LNCaP clone FGC (cell line): ENCODE results near the gene NFE2L2.

Source experiments
- DNase-seq: peaks from one replicate; pipeline ENCODE4 v3.0.0-alpha.2; 2011; ENCODE audit warnings: low read depth
- H3K4me3 ChIP-seq: 2 replicates; pipeline ENCODE4 v1.5.1; 2011; ENCODE audit warnings: mild to moderate bottlenecking, low read depth, low read length, control low read depth
- TF ChIP-seq, protein P1 (sequence below): IDR thresholded peaks from 2 replicates; pipeline ENCODE4 v1.5.1; 2012; ENCODE audit warnings: mild to moderate bottlenecking; ENCODE audit not compliant: control insufficient read depth, insufficient read depth; ENCODE audit errors: extremely low read depth

The NFE2L2 gene

GRCh38 chr2:177184606-177185005 is 79.9 kb downstream of the NFE2L2 start:
- H3K4me3 ChIP-seq = no peak overlapping the region
- TF ChIP-seq, protein P1, sequence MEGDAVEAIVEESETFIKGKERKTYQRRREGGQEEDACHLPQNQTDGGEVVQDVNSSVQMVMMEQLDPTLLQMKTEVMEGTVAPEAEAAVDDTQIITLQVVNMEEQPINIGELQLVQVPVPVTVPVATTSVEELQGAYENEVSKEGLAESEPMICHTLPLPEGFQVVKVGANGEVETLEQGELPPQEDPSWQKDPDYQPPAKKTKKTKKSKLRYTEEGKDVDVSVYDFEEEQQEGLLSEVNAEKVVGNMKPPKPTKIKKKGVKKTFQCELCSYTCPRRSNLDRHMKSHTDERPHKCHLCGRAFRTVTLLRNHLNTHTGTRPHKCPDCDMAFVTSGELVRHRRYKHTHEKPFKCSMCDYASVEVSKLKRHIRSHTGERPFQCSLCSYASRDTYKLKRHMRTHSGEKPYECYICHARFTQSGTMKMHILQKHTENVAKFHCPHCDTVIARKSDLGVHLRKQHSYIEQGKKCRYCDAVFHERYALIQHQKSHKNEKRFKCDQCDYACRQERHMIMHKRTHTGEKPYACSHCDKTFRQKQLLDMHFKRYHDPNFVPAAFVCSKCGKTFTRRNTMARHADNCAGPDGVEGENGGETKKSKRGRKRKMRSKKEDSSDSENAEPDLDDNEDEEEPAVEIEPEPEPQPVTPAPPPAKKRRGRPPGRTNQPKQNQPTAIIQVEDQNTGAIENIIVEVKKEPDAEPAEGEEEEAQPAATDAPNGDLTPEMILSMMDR = no peak
- no peak for DNase-seq

DNA sequence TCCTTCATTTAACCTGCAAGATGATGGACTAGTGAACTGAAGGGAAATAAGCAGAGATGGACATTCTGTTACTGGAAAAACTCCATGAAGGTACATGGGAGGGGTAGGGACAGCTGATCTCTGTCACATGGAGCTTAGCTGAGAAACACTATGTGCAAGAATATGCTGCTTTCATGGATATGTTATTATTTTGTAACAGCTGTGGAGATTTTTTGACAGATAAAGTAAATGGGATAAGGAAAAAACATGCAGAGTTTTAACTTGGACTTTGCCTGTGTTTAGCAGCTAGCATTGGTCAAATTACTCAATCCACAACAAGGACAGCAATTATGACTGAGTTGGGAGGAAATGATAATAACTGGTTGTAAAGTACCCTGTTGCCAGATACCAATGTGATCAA is 80.7 kb downstream of the NFE2L2 start:
- TF ChIP-seq, protein P1 = no peak
- no peak overlapping the region for H3K4me3 ChIP-seq
- DNase-seq = no peak
